Adipocyte (in vitro differentiated cells): ENCODE results near the gene ATP2C2.

Experiments
- DNase-seq: peaks from one replicate; pipeline ENCODE4 v3.0.0-alpha.2; 2015; ENCODE audit warnings: low read depth
- H3K27me3 ChIP-seq: replicated peaks from 2 replicates; pipeline ENCODE4 v1.7.0; 2013; ENCODE audit warnings: mild to moderate bottlenecking, low read length, moderate library complexity; ENCODE audit not compliant: control insufficient read depth, insufficient read depth
- H3K36me3 ChIP-seq: 2 replicates; pipeline ENCODE4 v1.7.0; 2013; ENCODE audit warnings: low read length, mild to moderate bottlenecking, moderate library complexity; ENCODE audit not compliant: control insufficient read depth, insufficient read depth, severe bottlenecking
- H3K4me1 ChIP-seq: 2 replicates; pipeline ENCODE4 v1.7.0; 2013; ENCODE audit warnings: mild to moderate bottlenecking, low read length, moderate library complexity; ENCODE audit not compliant: control insufficient read depth, insufficient read depth
- H3K4me3 ChIP-seq: 2 replicates; pipeline ENCODE4 v1.7.0; 2013; ENCODE audit warnings: mild to moderate bottlenecking, low read length, moderate library complexity
- H3K9ac ChIP-seq: 2 replicates; pipeline ENCODE4 v1.7.0; 2013; ENCODE audit warnings: mild to moderate bottlenecking, low read length, moderate library complexity
- H3K9me3 ChIP-seq: 2 replicates; pipeline ENCODE4 v1.7.0; 2013; ENCODE audit warnings: mild to moderate bottlenecking, low read length, moderate library complexity; ENCODE audit not compliant: control insufficient read depth

ATP2C2 gene

DNA sequence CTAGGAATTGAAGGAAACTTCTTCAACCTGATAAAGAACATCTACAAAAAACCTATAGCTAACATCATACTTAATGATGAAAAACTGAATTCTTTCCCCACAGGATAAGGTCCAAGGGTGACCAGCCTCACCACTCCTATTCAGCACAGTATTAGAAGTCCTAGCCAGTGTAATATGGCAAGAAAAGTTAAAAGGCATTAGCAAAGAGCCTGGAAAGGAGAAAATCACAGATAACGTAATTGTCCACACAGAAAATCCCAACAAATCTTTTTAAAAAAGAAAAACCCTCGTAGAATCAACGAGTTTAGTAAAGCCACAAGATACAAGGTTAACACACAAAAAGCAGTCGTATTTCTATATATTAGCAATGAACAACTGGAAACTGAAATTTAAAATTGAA is 98.4 kb downstream of the ATP2C2 start:
- peaks cover 24% of the 10 kb centered on the region for H3K36me3 ChIP-seq
- H3K9ac ChIP-seq = no peak overlapping the region
- H3K27me3 ChIP-seq = no peaks in the 10 kb centered on the region
- peaks cover 16% of the 10 kb centered on the region for H3K9me3 ChIP-seq
- DNase-seq = no peak
- no peak overlapping the region for H3K4me3 ChIP-seq
- peaks cover 6% of the 10 kb centered on the region for H3K4me1 ChIP-seq

DNA sequence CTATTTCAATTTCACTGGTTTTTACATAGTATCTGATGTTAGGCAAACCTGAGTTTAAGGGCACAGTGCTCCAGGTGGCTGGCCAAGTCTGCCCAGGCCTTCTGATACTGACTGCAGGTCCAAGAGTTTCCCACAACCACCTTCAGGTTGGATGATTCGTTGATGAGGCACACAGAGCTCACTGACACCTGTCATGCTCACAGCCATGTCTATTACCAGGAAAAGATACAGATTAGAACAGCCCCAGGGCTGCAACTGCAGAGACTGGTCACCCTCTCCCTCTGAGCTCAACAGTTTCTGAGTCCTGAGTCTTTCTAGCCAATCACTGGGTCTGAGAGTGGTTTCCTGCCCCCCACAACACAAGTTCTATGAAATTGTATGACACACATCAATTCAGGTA is 98.9 kb downstream of the ATP2C2 start:
- Histone ChIP-seq H3K9ac (no peak overlapping the region), H3K36me3 (peaks cover 24% of the 10 kb centered on the region), H3K27me3 (no peaks in the 10 kb centered on the region), H3K4me1 (peaks cover 6% of the 10 kb centered on the region), H3K4me3 (no peak overlapping the region), H3K9me3 (peaks cover 16% of the 10 kb centered on the region)
- no peak for DNase-seq

DNA sequence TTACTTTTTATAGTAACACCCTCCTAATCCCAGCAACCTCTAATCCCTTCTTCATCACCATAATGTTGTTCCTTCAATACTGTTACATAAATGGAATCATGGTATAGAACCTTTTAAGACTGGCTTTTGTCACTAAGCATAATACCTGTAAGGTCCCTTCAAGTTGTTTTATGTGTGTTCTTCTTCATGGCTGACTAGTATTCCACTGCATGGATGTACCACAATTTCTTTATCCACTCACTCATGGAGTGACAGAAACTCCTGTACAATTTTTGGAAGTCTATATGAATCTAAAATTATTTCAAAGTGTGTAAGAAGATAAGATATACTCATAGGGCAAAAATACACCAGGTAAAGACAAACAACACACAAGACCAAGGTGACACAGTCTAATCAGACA is 99.4 kb downstream of the ATP2C2 start:
- no peaks in the 10 kb centered on the region for H3K27me3 ChIP-seq
- no peak overlapping the region for H3K9ac ChIP-seq
- no peak overlapping the region for H3K4me3 ChIP-seq
- peaks cover 16% of the 10 kb centered on the region for H3K9me3 ChIP-seq
- H3K36me3 ChIP-seq = peaks cover 24% of the 10 kb centered on the region
- peaks cover 6% of the 10 kb centered on the region for H3K4me1 ChIP-seq
- DNase-seq = no peak

DNA sequence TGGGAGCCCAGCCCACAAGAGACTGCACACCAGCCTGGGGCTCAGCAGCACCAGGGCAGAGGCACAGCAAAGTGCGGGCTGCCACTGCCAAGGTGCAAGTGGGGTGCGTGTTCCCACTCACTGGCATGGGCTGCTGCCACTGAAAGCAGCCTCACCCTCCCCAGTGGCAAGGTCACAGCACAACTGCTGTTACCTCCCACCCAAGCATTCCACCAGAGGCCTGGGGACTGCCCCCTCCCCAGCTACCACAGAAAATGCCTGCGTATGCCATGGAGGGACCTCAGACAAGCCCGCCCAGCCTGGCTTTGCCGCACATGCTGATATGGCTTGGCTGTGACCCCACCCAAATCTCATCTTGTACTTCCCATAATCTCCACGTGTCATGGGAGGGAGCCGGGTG is 103.0 kb downstream of the ATP2C2 start:
- Histone ChIP-seq H3K4me3 (no peak overlapping the region), H3K27me3 (no peaks in the 10 kb centered on the region), H3K36me3 (peaks cover 20% of the 10 kb centered on the region), H3K9ac (no peak overlapping the region), H3K9me3 (peaks cover 16% of the 10 kb centered on the region), H3K4me1 (no peaks in the 10 kb centered on the region)
- no peak for DNase-seq

DNA sequence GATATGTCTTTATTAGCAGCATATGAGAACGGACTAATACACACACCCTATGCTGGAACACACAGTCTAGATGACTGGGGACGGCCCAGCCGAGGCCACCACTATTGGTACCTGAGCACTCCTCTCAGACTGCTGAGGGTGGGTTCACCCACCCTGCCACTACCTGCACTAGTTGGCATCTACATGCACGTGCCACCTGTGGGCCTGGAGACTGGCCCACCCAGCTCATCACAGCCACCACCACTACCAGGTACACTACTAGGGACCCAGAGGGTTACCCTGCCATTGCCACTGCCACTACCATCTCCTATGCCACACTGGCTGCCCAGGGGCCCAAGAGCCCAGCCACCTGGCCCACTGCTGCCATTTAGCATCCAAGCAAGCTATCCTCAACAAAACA is 103.6 kb downstream of the ATP2C2 start:
- Histone ChIP-seq H3K27me3 (no peaks in the 10 kb centered on the region), H3K9me3 (peaks cover 11% of the 10 kb centered on the region), H3K4me3 (no peak overlapping the region), H3K9ac (no peak overlapping the region), H3K4me1 (no peaks in the 10 kb centered on the region), H3K36me3 (peaks cover 14% of the 10 kb centered on the region)
- no peak for DNase-seq

DNA sequence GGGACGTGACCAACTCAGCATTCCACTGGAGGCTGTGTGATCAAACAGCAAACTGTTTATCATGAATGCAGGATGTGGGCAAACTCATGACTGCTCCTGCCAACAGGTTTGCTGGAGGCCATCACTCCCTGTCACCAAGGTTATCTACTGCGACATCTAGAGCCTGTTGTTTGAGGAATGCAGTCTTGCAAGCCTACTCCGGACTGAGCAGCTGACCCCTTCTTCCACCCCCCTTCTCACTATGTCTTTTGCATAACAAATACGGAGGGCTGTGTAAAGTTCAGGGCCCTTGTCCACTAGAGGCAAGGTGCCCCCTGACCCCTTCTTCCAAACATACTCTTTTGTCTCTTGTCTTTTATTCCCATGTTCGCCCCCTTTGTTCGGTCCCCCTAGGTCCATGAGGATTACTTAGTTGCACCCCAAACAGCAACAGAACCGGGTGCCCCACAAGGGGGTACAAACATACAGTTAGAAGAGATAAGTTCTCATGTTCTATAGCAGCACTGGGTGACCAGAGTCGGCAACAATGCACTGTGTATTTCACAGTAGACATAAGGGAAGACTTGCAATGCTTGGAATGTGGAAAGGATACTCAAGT is 107.4 kb downstream of the ATP2C2 start:
- Histone ChIP-seq H3K9me3 (no peaks in the 10 kb centered on the region), H3K4me1 (peaks cover 9% of the 10 kb centered on the region), H3K9ac (no peak overlapping the region), H3K27me3 (no peaks in the 10 kb centered on the region), H3K36me3 (peaks cover 6% of the 10 kb centered on the region), H3K4me3 (no peak overlapping the region)
- no peak for DNase-seq

DNA sequence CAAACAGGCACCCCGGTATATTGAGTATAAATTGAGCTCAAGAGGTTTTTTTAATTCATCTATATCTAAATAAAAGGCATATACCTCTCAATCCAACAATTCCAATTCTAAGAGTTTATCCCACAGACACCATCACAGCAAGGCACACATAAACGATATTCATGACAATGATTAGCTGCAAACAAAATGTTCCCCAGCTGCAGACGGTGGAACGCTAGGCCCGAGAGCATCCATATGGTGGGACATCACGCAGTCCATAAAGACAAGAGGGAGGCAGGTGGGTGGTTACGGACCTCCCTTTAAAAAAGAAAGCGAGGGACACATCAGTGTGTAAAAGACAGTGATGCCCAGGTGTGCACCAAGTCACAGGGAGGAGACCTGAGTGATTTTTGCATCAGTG is 108.1 kb downstream of the ATP2C2 start:
- no peak for DNase-seq
- Histone ChIP-seq H3K9ac (no peak overlapping the region), H3K9me3 (no peaks in the 10 kb centered on the region), H3K4me1 (peaks cover 9% of the 10 kb centered on the region), H3K36me3 (peaks cover 13% of the 10 kb centered on the region), H3K4me3 (no peak overlapping the region), H3K27me3 (no peaks in the 10 kb centered on the region)

DNA sequence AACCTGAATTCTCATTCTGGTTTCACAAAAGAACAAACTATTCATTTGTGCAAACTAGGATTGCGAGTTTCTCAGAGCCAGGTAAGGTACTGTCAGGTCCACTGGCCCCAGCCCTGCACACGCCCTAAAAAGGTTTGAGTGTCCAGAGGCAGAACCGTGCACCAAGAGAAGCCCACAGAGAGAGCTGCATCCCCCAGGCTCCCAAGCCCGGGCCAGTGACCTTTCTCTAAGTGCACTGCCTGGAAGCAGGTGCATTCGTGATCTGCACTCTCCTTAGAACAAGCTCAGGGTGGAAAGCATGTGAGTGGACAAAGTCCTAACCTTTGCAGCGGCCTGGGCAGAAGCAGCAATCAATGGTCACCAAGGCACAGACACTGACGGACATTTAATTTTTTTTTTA is 109.3 kb downstream of the ATP2C2 start:
- H3K27me3 ChIP-seq = no peaks in the 10 kb centered on the region
- DNase-seq = no peak

DNA sequence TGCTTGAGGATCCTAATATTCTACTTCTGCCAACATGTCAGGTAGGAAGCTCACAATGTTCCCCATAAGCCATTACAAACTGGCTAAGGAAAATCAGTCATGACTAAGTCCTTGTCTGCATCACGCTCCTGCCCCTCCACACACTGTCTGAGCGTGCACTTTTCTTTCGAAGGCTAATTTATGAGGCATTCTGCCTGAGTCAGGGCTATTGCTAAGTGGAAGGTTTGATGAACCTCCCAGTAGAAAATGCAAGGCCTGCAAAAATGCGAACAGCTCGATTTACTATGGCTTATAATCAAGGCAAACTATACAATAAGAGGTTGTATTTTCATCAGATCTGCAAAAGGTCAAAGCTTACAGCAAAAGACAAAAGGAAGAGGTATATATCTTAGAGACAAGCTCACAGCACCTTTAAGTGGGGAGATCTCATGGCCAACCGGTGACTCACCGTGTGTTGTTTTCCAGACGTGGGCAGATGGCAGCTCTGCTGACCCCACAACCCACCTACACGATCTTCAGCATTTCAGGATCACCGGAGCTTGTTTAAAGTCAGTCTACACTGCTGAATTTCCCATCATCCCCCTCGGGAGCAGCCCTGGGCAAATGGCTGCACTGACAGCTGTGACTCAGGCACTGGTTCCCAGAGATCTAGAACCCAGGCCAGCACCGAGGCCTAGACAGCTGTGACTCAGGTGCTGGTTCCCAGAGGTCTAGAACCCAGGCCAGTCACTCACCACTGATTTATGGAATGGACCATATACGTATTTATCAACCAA is 110.0 kb downstream of the ATP2C2 start:
- Histone ChIP-seq H3K4me3 (no peak overlapping the region), H3K27me3 (no peaks in the 10 kb centered on the region), H3K9ac (no peak overlapping the region), H3K36me3 (peaks cover 25% of the 10 kb centered on the region), H3K4me1 (peaks cover 9% of the 10 kb centered on the region), H3K9me3 (no peaks in the 10 kb centered on the region)
- DNase-seq = peak; percentile 35

More for the DNA sequence above, 109.3 kb downstream of the ATP2C2 start:
- Histone ChIP-seq H3K4me1 (peaks cover 9% of the 10 kb centered on the region), H3K9ac (no peak overlapping the region), H3K9me3 (no peaks in the 10 kb centered on the region), H3K36me3 (peaks cover 20% of the 10 kb centered on the region), H3K4me3 (no peak overlapping the region)

DNA sequence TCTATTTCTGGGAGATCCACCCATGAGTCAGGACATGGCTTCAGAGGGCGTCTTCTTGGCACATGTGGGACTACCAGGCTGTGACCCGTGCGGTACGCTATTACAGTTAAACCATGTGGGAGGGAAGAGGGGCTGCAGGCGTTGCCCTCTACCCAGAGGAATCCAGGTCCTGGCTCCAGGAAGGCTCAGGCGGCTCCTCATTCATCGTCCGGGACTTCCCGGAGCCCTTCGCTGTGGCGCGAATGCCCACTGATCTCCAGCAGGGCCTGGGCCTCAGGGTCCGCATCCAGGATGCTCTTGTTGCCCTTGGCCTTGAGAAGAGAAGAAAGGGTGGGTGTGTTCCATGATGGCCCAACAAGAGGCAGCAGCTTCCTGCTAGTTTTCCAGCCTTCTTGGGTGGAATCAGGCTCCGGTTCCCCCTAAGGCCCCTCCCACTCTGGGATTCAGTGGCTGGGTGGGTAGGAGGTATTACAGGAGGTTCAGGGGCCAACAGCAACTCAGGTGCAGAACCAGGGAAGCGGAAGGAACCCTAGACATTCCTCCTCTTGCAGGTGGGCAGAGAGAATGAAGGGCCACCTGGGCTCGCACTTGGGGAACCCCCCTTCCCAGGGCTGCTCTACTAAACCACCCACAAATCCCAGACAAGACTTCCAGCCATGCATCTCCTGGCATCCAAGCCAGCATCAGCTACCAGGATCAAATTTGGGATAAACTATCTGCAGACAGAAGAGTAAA is 111.5 kb downstream of the ATP2C2 start:
- Histone ChIP-seq H3K36me3 (peaks cover 31% of the 10 kb centered on the region), H3K27me3 (no peaks in the 10 kb centered on the region), H3K4me3 (no peak overlapping the region), H3K4me1 (peaks cover 9% of the 10 kb centered on the region), H3K9ac (no peak overlapping the region), H3K9me3 (no peaks in the 10 kb centered on the region)
- no peak for DNase-seq

DNA sequence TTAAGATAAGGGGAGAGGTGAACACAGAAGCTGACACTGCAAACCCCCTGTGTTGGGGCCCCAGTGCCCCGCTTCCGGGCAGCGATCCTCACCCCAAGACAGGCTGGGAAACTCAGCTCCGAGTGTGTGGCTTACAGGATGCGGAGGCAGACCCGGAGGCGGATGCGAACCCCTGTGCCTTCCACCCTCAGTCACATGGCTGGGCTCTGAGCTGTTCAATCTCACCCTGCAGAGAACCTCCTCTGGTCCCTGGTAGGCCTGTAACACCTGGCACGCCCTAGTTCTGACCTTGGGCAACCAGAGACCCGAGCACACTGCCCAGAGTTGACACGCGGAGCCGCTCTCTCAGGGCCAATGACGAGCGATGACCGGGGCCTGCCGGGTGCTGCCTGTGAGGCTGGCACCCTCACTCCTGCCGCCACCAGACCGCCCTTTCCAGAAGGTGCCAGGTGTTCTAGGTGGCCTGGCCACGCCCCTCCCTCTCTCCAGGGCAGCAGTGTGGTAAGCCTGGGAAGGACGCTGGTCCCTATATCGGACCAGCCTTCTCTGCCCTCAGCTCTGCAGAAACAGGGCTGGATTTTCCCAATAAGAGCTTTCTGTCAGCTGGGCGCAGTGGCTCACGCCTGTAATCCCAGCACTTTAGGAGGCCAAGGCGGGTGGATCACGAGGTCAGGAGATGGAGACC is 112.9 kb downstream of the ATP2C2 start:
- DNase-seq = no peak
- peaks cover 39% of the 10 kb centered on the region for H3K36me3 ChIP-seq
- H3K9me3 ChIP-seq = no peaks in the 10 kb centered on the region
- H3K27me3 ChIP-seq = no peaks in the 10 kb centered on the region
- H3K4me1 ChIP-seq = peaks cover 9% of the 10 kb centered on the region
- no peak overlapping the region for H3K9ac ChIP-seq
- no peak overlapping the region for H3K4me3 ChIP-seq
